Activated T-helper 17 cell treated with anti-CD3 and anti-CD28 coated beads, Interleukin-2, amount 50 U/mL, for 72 hours (primary cell): ENCODE data around the gene LIX1. TPM values are rescaled to one million over a fixed set of nuclear protein-coding genes. Genes with fewer than 3 reads are reported as not detected.
A peak's percentile ranks its signal among the peaks of the same experiment; 100 is the strongest.
"Not testable (repeated sequence)": the region's sequence is repeated elsewhere in the genome, so short reads cannot be mapped to it uniquely, and the experiment has no call there.

Experiments used
- ATAC-seq: fragments of 150-1000 bp; cut with Tn5 transposase; replicated peaks from 2 replicates; pipeline ENCODE4 v1.10.0; 2021; ENCODE audit warnings: mild to moderate bottlenecking, moderate library complexity
- H3K27ac Mint-ChIP-seq: one replicate; pipeline ENCODE4 v1.8.0; 2022; ENCODE audit warnings: mixed read lengths
- H3K27me3 Mint-ChIP-seq: one replicate; pipeline ENCODE4 v1.8.0; 2022; ENCODE audit warnings: mixed read lengths
- H3K36me3 Mint-ChIP-seq: one replicate; pipeline ENCODE4 v1.8.0; 2022; ENCODE audit warnings: low read depth, mild to moderate bottlenecking, mixed read lengths
- H3K4me1 Mint-ChIP-seq: one replicate; pipeline ENCODE4 v1.8.0; 2022; ENCODE audit warnings: mixed read lengths
- H3K4me3 Mint-ChIP-seq: one replicate; pipeline ENCODE4 v1.8.0; 2022; ENCODE audit warnings: mild to moderate bottlenecking, mixed read lengths
- H3K9me3 Mint-ChIP-seq: one replicate; pipeline ENCODE4 v1.8.0; 2022; ENCODE audit warnings: mixed read lengths
- total RNA-seq, 2 donors: library from RNA; stranded (reverse); gene quantifications; one replicate each; pipeline ENCODE4 v1.2.3, GENCODE V29; 2022

The LIX1 gene
- total RNA-seq = not detected

- no peaks in the 10 kb centered on the region for H3K36me3 Mint-ChIP-seq
- no peaks in the 10 kb centered on the region for H3K4me1 Mint-ChIP-seq
- H3K9me3 Mint-ChIP-seq = no peaks in the 10 kb centered on the region
- H3K4me3 Mint-ChIP-seq = no peak within 1 kb of the TSS
- no peak within 1 kb of the TSS for H3K27ac Mint-ChIP-seq
- H3K27me3 Mint-ChIP-seq = peaks cover 25% of the 10 kb centered on the region
- ATAC-seq = peak; percentile 54
Measured at GRCh38 chr5:97142521-97143254, at the start of gene LIX1. Gene LIX1 (minus strand): TSS chr5:97142611. CDS start chr5:97142576, 35 bp downstream.

GRCh38 chr5:97191893-97192292 is 49.5 kb upstream of the LIX1 start:
- Mint-ChIP-seq H3K4me1 (peaks cover 5% of the 10 kb centered on the region), H3K27ac (no peak overlapping the region), H3K9me3 (peaks cover 11% of the 10 kb centered on the region), H3K4me3 (no peak overlapping the region), H3K36me3 (no peaks in the 10 kb centered on the region), H3K27me3 (no peaks in the 10 kb centered on the region)
- no peak for ATAC-seq

- not testable (repeated sequence) for H3K4me1 Mint-ChIP-seq, ATAC-seq, H3K27ac Mint-ChIP-seq, H3K36me3 Mint-ChIP-seq, H3K27me3 Mint-ChIP-seq, H3K4me3 Mint-ChIP-seq
- peaks cover 13% of the 10 kb centered on the region for H3K9me3 Mint-ChIP-seq
Measured at GRCh38 chr5:97189523-97189922, 47.1 kb upstream of the LIX1 start.

- no peaks in the 10 kb centered on the region for H3K27me3 Mint-ChIP-seq
- peak overlapping the region; percentile 89 for H3K4me3 Mint-ChIP-seq
- peaks cover 24% of the 10 kb centered on the region for H3K4me1 Mint-ChIP-seq
- peaks cover 40% of the 10 kb centered on the region for H3K36me3 Mint-ChIP-seq
- H3K27ac Mint-ChIP-seq = peak overlapping the region; percentile 99
- no peak for ATAC-seq
- H3K9me3 Mint-ChIP-seq = peaks cover 3% of the 10 kb centered on the region
Measured at GRCh38 chr5:97183930-97184213, 41.5 kb upstream of the LIX1 start.

- peaks cover 3% of the 10 kb centered on the region for H3K9me3 Mint-ChIP-seq
- no peaks in the 10 kb centered on the region for H3K27me3 Mint-ChIP-seq
- H3K4me1 Mint-ChIP-seq = peaks cover 29% of the 10 kb centered on the region
- peak within 1 kb of the TSS; percentile 99 for H3K27ac Mint-ChIP-seq
- peak within 1 kb of the TSS; percentile 89 for H3K4me3 Mint-ChIP-seq
- ATAC-seq = peak; percentile 90
- H3K36me3 Mint-ChIP-seq = peaks cover 45% of the 10 kb centered on the region
Measured at GRCh38 chr5:97183100-97183929, 40.9 kb upstream of the LIX1 start, which contains the start of gene RIOK2. Gene RIOK2 (minus strand): TSS chr5:97183247. CDS start chr5:97183191, 56 bp downstream.

GRCh38 chr5:97182571-97183099 is 40.2 kb upstream of the LIX1 start:
- Mint-ChIP-seq H3K4me1 (peaks cover 29% of the 10 kb centered on the region), H3K27ac (peak overlapping the region; percentile 99), H3K9me3 (peaks cover 3% of the 10 kb centered on the region), H3K36me3 (peaks cover 52% of the 10 kb centered on the region), H3K4me3 (peak overlapping the region; percentile 89), H3K27me3 (no peaks in the 10 kb centered on the region)
- peak; percentile 28 for ATAC-seq

GRCh38 chr5:97181856-97182545 is 39.6 kb upstream of the LIX1 start:
- Mint-ChIP-seq H3K36me3 (peaks cover 58% of the 10 kb centered on the region), H3K4me3 (peak overlapping the region; percentile 89), H3K4me1 (peaks cover 29% of the 10 kb centered on the region), H3K9me3 (peaks cover 3% of the 10 kb centered on the region), H3K27ac (peak overlapping the region; percentile 99), H3K27me3 (no peaks in the 10 kb centered on the region)
- no peak for ATAC-seq

- H3K4me1 Mint-ChIP-seq = peaks cover 26% of the 10 kb centered on the region
- H3K4me3 Mint-ChIP-seq, H3K9me3 Mint-ChIP-seq, H3K27ac Mint-ChIP-seq, H3K27me3 Mint-ChIP-seq, ATAC-seq: not testable (repeated sequence)
- H3K36me3 Mint-ChIP-seq = peaks cover 83% of the 10 kb centered on the region
Measured at GRCh38 chr5:97179457-97179856, 37.0 kb upstream of the LIX1 start.

GRCh38 chr5:97172227-97172626 is 29.8 kb upstream of the LIX1 start:
- peaks cover 99% of the 10 kb centered on the region for H3K36me3 Mint-ChIP-seq
- peak; percentile 75 for ATAC-seq
- peak overlapping the region; percentile 7 for H3K4me3 Mint-ChIP-seq

GRCh38 chr5:97171703-97172102 is 29.3 kb upstream of the LIX1 start:
- Mint-ChIP-seq H3K27ac (peak overlapping the region; percentile 72), H3K27me3 (no peaks in the 10 kb centered on the region), H3K9me3 (no peaks in the 10 kb centered on the region), H3K4me3 (peak overlapping the region; percentile 7), H3K4me1 (peaks cover 25% of the 10 kb centered on the region), H3K36me3 (peaks cover 99% of the 10 kb centered on the region)
- peak; percentile 6 for ATAC-seq

More at GRCh38 chr5:97172227-97172626, 29.8 kb upstream of the LIX1 start:
- H3K4me1 Mint-ChIP-seq = peaks cover 25% of the 10 kb centered on the region
- H3K27me3 Mint-ChIP-seq = no peaks in the 10 kb centered on the region
- H3K27ac Mint-ChIP-seq = peak overlapping the region; percentile 72
- no peaks in the 10 kb centered on the region for H3K9me3 Mint-ChIP-seq

- ATAC-seq = peak; percentile 66
- H3K9me3 Mint-ChIP-seq = no peaks in the 10 kb centered on the region
- peak overlapping the region; percentile 80 for H3K4me3 Mint-ChIP-seq
- H3K27me3 Mint-ChIP-seq = no peaks in the 10 kb centered on the region
- peaks cover 25% of the 10 kb centered on the region for H3K4me1 Mint-ChIP-seq
- peaks cover 96% of the 10 kb centered on the region for H3K36me3 Mint-ChIP-seq
- peak overlapping the region; percentile 94 for H3K27ac Mint-ChIP-seq
Measured at GRCh38 chr5:97167435-97167834, 25.0 kb upstream of the LIX1 start.

- peak overlapping the region; percentile 79 for H3K27ac Mint-ChIP-seq
- H3K9me3 Mint-ChIP-seq = no peaks in the 10 kb centered on the region
- ATAC-seq = no peak
Measured at GRCh38 chr5:97165726-97166125, 23.3 kb upstream of the LIX1 start.

GRCh38 chr5:97164846-97165245 is 22.4 kb upstream of the LIX1 start:
- Mint-ChIP-seq H3K36me3 (peaks cover 96% of the 10 kb centered on the region), H3K4me1 (peaks cover 12% of the 10 kb centered on the region), H3K4me3 (no peak overlapping the region), H3K27ac (peak overlapping the region; percentile 79), H3K9me3 (no peaks in the 10 kb centered on the region), H3K27me3 (no peaks in the 10 kb centered on the region)
- ATAC-seq = peak; percentile 72

More at GRCh38 chr5:97165726-97166125, 23.3 kb upstream of the LIX1 start:
- Mint-ChIP-seq H3K27me3 (no peaks in the 10 kb centered on the region), H3K36me3 (peaks cover 96% of the 10 kb centered on the region), H3K4me1 (peaks cover 12% of the 10 kb centered on the region), H3K4me3 (no peak overlapping the region)

GRCh38 chr5:97163790-97164285 is 21.4 kb upstream of the LIX1 start:
- no peak for ATAC-seq
- Mint-ChIP-seq H3K9me3 (peaks cover under 1% of the 10 kb centered on the region), H3K4me1 (peaks cover 12% of the 10 kb centered on the region), H3K27ac (no peak overlapping the region), H3K36me3 (peaks cover 88% of the 10 kb centered on the region), H3K27me3 (no peaks in the 10 kb centered on the region), H3K4me3 (no peak overlapping the region)
